HL-60/S4 treated with retinoic acid at 250 ng/mL for 4 days and 3 days (cell line): ENCODE results near the gene TSTD2.

ENCODE experiments used
- in situ Hi-C: fragments of 300-500 bp; cut with MboI; formaldehyde crosslinking; loops from 2 replicates; pipeline ENCODE4 v1.7.0; 2022; ENCODE audit warnings: low sequenced_read_pairs

Gene TSTD2

DNA sequence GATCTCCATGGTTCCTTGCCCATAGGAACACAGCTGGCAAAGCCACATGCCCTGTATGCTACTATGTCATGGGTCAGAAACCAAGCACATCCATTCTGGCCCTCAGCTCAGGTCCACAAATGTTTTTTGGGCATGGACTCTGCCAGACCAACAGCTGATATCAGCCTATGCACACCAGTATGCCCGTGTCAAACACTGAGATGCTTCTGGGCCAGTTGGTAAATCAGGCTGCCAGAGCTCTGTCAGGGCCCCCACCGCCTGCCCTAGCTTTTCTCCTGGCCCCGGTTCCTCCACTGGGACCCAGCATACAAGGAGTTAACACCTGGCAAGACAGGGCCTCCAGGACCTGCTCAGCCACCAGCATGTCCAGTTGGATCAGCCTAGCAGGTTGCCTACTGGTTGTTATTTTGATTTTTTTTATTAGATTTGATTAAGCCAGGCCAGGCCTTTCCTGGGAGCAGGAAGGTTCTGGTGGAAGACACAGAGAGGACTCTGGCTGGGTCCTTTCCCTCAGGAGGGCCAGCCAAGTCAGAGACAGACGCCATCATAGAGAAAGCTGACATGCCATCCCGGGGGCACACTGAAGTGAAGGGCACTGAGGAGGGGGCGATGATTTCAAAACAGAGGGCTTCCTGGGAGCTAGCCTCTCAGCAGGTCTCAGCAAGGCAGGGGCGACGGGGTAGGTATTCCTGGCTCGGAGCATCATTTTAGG lies 65.8 kb downstream of the TSTD2 start:
- in situ Hi-C loops: no loop called here

DNA sequence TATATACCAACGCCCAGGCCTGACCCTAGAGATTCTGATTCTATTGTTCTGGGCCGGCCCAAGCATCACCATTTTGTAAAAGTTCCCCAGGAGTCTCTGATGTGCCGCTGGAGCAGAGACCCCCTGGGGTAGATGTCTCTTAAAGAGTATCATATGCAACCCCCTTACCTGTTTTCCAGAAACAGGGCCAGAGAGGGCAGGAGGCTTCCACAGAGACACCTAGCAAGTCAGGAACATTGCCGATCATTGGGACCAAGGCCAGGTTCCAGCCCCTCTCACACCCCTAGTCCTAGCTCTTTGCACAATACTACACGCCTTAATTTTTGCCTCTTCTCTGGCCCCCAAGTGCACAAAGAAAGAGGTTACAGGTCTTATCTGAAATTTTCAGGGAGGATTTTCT lies 67.9 kb downstream of the TSTD2 start:
- in situ Hi-C loops: no loop called here

DNA sequence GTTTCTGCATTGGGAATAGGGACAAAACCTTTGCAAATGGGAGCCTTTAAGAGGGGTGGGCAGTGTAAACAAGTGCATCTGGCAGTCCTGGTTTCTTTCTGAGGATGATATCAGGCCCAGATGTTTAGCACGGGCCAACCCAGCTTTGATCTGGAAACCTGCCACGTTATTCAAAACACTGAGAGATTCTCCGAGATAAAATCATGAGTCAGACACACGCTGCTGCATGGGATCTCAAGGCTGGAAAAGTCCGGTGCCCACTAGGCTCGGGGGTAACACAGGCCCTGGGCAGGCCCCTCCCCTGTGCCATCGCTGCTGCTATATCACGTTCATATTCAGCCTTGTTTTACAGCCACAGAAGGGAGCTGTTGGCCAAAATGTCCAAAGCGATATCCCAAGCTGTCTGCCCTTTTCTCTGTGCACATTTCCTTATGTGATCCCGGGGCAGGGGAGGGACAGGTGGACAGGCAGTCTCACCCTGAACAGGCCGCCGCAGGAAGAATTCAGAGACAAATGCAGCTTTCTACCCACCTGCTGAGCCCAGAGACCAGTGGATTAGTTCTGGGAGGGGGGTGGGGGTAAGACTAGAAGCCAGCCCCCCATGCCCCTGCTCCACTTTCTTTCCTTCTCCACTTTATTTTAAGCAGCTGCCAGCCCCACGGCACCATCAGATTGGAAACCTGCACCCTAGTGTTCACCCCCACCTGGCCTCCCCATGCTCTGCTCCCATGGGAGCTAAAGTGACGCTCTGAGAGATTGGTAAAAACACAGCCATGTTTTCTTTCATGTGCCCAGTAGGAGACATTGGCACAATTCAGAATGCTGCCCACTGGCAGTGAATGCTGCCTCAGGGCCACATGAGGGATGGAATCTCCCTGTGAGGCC lies 68.6 kb downstream of the TSTD2 start:
- in situ Hi-C loops: no loop called here

DNA sequence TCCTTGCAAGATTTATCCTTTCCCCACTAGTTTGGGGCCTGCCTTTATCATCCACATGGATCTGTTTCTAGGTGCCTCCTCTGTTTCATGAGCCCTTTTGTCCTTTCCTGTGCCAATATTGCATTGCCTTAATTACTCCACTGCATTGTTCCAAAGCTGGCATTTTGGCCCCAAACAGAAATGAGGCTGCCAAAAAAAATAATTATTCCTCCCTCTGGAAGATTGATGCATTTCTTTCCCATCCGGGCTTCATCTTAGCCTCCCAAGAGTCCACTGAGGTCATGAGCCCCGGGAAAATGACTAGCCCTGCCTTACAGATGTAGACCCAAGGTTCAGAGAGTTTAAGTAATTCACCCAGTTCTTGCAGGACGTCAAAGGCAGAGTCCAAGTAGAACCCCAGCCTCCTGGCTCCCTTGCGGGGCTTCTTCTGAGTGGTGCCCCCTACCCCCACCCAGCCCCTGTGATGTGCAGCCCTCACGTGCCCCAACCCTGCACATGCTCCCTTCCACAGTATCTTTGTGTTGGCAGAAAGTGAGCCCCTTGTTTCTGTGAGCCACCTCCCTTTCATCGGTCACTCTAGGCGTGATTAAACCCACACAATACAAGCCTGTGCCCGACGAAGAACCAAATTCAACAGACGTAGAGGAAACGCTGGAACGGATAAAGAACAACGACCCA lies 69.6 kb downstream of the TSTD2 start:
- in situ Hi-C loops: no loop called here

DNA sequence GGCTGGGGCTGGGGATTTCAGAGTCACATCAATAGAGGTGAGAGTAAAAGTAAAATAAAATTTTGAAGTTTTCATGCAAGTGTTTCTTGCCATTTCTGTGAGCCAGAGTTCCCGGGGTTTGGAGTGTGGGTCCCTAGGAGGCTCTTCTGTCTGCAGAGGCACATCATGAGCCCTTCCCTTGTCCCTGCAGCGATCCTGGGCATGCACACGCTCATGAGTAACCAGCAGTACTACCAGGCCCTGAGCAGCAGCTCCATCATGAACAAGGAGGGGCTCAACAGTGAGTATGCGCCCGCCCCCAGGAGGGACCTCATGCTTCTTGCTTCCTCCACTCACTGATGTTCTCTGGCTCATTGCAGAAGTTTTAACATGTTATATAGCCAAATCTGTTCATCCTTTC lies 70.6 kb downstream of the TSTD2 start:
- in situ Hi-C loops: no loop called here

DNA sequence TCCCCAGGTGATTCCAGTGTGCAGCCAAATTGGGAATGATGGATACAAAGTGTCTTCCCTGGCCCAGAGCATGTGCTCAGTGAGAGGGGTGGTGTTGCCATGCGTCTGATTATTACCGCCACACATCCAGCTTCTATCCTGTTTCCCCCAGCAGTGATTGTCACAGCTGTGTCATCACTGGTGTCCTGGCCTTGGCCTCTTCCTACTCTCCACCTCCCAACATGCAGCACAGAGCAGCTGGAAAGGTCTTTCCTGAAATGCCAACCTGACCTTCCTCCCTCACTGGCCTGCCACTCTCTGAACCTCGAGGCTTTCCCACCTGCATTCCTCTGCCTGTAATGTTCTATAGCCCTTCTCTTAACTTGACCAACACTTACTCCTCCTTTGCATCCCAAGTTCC lies 71.7 kb downstream of the TSTD2 start:
- in situ Hi-C loops: no loop called here

DNA sequence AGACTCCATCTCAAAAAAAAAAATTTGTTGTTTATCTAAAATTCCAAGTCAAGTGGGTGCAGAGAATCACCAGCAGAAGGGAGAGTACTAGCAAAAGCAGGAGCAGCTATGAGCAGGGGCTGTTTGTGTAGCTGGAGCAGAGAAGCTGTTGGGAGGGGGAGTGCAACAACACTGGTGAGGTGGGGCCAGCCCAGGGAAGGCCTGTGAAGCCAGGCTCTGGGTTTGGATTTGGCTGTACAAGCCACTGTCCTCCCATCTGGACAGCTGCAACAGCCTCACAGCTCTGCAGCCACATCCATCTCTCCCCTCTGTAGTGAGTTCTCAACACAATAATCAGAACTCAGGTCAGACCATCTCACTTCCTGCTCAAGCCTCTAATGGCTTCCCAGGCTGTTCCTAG lies 72.3 kb downstream of the TSTD2 start:
- in situ Hi-C loops: no loop called here

DNA sequence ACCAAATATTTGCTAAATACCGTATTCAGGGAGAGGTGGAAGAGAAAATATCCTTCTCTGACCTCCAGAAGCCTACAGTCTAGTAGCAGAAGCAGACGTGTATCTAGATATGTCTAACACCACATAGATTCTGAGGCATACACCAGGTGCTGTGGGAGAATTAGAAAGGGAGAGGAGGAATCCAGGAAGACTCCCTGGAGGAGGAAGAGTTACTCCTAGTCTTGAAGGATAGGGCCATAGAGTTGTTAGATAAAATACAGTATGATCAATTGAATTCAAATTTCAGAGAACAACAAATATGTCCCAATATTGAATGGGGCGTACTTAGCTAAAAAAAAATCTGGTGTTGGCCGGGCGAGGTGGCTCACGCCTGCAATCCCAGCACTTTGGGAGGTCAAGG lies 73.0 kb downstream of the TSTD2 start:
- in situ Hi-C loops: no loop called here

DNA sequence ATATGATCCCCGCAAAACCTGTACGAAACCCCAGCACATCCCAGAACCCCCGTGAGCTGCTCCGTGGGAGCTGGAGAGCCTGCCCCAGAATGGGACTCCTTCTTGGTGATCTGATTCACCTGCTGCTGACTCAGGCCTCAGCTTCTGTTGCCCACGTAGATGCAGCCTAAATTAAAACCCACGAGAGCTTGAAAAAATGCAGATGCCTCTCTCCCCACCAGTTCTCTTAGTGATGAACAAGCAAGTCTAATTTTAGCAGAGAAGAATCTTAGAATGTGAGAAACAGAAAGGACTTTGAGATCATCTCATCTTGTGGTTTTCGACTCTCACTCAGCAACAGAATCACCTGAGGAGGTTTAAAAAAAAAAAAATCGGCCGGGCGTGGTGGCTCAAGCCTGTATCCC lies 74.1 kb downstream of the TSTD2 start:
- in situ Hi-C loops: no loop called here

DNA sequence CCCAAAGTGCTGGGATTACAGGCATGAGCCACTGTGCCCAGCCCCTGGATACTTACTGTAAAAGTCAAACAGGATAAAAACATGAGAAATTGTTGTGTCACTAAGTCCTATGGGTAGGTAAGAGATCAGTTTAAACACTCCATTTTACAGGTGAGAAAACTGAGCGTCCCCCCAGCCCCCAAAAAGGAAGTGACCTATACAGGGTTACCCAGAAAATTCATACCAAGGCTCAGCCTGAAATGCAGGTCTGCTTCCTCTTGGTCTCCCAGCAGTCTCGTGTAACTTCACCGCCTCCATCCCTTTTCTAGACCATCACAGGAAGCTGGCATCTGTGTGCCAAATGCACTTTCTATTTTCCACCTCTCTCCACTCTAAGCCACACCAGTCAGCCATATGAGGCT lies 74.5 kb downstream of the TSTD2 start:
- in situ Hi-C loops: no loop called here

DNA sequence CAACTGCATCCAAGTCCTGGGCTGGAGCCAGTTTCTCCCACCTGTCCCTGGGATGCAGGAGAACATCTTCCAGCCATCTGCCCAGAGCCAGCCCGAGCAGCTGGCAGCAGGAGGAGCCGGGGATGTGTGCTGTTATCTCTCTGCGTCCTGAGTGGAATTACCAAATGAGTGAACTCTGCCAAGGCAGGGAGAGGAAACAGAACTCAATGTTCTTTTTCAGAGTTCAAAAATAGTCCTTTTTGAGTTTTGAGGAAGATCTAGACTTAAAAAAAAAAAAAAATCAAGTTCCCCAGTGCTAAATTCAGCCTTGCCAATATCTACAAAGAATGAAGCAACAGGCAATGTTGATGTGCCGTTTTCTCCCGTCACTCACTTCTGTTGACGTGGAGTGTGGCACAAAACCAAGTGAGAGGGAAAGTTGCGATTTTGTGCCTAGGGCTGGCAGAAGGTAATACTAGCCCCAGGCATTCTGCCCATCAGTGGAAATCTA lies 75.5 kb downstream of the TSTD2 start:
- in situ Hi-C loops: no loop called here

DNA sequence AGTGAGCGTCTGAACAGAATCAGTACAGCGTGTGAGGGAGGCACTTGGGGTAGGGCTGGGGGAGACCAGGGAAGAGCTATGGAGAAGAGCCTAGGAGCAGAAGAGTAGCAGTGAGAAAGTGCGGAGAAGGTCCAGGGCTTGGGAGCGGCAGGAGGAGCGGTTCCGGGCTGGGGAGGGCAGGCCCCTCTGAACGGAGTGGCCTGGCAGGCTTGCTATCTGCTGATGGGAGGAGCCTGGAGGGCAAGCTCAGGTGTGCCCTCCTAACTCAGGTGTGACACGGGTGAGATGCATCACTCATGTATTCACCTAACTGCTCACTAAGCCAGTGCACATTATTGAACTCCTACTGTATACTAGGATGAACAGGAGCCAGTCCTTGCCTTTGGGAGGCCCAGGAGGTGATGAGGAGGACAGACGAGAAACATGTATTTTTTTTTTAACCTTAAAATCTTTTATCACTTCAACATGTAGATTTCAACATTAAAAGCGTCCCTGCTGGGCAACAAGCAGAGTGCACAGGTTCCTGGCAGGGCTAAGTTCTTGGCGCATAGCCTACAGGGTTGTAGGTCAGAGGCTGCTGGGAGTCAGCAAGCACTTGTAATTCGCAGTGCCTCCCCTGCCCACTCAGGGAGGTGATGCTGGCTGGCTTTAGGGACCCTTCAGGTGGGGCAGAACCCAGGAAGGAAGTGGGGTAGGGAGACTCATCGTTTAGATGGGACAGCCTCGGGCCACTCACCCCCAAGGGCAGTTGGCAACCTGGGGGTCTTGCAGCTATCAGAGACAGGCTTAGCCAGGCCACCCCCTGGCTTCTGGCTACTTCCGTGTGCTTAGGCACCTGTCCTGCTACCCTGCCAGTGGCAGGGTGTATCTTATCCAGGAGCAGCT lies 76.2 kb downstream of the TSTD2 start:
- in situ Hi-C loops: no loop called here

DNA sequence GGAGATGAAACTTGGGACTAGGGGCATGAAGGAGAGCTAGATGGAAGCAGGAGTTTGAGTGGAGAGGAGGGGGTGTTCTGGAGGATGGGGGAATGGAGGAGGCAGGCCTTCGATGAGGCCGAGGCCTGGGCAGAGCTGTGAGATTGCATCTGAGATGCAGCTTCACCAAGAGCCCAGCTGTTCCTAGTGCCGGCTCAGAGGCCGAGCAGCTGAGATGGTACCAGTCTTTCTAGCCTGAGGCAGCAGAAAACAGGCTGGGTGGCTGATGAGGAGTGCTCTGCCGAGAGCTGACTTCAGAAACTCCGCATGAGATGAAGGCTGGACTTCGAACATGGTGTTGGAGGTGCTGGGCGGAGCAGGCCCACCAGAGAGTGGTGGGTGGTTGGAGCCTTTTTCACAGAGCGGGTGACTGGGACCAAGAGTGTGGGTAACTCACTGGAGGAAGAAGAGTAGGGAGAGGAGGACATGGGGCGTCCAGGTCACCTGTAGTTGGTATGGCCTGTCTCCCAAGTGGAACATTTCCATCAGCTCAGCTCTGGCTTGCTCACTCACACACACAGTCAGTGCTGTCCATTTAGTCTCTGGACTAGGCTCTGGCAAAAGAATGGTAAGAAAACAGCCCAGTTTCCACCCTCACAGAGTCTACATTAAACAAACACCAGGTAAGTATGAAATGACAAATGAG lies 77.0 kb downstream of the TSTD2 start:
- in situ Hi-C loops: no loop called here

DNA sequence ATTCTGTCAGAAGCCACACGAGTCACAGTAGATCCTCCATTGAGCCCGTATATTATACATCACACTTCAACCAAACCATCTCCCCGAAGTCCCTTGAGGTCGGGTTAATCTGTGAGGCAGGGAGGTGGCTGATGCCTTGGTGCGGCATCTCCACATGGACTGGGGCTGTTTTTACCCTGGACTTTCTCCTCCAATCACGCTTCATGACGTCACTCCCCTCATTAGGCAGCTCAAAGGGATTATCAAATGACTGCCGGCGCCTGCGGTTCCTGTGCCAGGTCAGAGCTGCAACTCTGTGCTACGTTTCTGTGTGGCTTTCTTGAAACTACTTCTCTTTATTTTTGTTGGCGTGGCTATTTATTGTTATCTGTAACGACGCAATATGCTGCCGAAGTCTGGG lies 78.0 kb downstream of the TSTD2 start:
- in situ Hi-C loops: no loop called here

DNA sequence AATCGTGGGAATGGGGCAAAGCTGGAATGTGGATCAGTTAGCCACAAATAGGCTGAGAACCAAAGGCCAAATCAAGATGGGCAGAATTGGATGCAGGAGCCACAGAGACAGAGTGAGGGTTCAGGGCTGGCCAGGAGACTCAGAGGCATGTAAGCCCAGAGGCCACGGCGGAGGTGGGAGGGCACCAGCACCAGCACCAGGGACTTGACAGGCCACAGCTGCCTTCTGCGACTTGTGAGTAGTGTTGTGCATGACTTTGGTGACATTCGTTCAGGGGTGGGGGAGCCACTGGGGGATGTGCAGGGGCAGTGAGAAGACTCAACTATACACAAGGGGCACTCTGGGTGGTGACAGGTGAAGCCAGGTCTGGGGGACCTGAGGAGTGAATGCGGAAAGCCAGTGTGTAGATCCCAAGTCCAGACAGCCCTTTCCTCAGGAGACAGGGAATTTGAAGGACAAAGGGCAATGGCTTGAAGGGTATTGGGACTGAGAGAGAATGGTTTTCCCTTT lies 78.5 kb downstream of the TSTD2 start:
- in situ Hi-C loops: no loop called here

DNA sequence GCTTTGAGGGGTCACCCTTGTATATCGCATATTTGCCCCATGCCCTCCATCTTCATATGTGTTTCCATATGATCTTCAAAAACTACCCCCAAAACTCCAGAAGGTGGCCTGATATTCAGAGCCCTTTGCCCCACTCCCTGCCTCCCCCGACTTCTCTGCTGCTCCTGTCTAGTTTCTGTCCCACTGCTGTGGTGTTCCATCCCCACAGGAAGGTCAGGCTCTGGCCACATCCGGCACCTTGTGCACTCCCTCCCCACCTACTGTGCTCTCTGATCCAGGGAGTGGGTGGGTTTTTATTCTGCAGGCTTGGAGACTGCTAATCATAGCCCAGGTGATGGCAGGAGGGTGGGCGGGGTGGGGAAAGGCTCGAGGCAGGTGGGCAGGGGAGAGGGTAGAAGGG lies 79.3 kb downstream of the TSTD2 start:
- in situ Hi-C loops: no loop called here

DNA sequence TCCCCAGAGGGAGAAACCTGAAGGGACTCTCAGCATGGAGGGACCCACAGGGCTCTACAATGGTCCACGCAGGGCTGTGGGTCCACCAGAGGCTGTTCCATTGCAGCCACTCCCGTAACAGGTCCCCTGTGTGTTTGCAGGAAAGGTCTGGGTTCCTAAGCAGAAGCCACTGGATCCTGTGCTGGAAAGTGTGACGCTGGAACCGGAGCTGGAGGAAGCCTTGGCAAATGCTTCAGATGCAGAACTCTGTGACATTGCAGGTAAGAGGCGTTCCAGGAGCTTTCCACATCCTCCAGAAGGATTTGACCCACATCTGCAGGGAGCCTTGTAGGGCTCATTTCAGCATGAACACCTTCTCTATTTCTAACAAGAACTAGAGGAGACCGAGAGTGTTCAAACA lies 80.0 kb downstream of the TSTD2 start:
- in situ Hi-C loops: no loop called here

DNA sequence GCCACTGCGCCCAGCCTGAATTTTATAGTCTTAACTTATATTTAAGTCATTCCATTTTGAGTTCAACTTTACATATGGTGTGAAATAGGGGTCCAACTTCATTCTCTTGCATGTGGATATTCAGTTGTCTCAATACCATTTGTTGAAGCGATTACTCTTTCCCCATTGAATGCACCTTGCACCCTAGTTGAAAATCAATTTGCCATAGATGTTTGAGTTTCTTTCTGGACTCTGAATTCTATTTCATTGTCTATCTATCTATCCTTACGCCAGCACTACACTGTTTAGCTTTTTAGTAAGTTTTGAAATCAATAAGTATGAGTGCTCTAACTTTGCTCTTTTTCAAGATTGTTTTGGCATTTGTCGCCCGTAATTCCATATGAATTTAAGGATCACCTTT lies 81.9 kb downstream of the TSTD2 start:
- in situ Hi-C loops: no loop called here

DNA sequence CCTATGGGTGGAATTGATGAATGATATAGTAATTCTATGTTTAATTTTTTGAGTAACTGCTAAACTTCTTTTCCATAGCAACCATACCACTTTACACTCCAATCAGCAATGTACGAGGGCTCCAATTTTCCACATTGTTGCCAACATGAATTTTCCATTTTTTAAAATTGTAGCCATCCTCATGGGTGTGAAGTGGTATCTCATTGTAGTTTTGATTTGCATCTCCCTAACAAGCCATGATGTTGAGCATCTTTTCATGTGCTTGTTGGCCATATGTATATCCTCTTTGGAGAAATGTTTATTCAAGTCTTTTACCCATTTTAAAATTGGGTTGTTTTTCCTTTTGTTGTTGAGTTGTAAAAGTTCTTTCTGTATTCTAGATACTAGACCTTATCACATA lies 82.8 kb downstream of the TSTD2 start:
- in situ Hi-C loops: no loop called here
